Measurements from ENCODE around the gene REX1BD. TPM values are rescaled to one million over a fixed set of nuclear protein-coding genes. Genes with fewer than 3 reads are reported as not detected.

The REX1BD gene
- total and polyA plus RNA-seq, 10 of the 15 experiments (the other 5 are each of a cell fraction or from before 2014, with no cell fraction given), result 1.1 to 101 (median 35.0) TPM

- TF ChIP-seq MEF2B (IDR thresholded peaks at IDR 0.05; ENCODE audit: partially characterized antibody, poor library complexity, severe bottlenecking) (no peak), STAT3 (IDR thresholded peaks at IDR 0.05; ENCODE audit: low read depth, low read length) (no peak), ZBTB4 (CRISPR knock-in tag; IDR thresholded peaks at IDR 0.05) (no peak)
Measured at GRCh38 chr19:18541258-18541991, 47.2 kb upstream of the REX1BD start (continued).

GRCh38 chr19:18541992-18542940, 46.3 kb upstream of the REX1BD start:
- intact Hi-C loops (cut with micrococcal nuclease; ENCODE audit: unreplicated experiment), result loop anchor here (5.0 kb wide), 1 partner anchor 45 kb away; the partner anchor contains the start of gene REX1BD
- TF ChIP-seq RUNX3 (IDR thresholded peaks at IDR 0.05; ENCODE audit: low read length) (peak; percentile 52), NR2F1 (conservative IDR thresholded peaks at IDR 0.05) (0 out of 2 replicates have a peak, but pooled peaks have one; percentile 20), EED (IDR thresholded peaks at IDR 0.05; ENCODE audit: low read depth) (no peak), GATAD2B (conservative IDR thresholded peaks at IDR 0.05; ENCODE audit: low read depth) (0 out of 2 replicates have a peak, but pooled peaks have one; percentile 25), POLR2A (IDR thresholded peaks at IDR 0.05; ENCODE audit: low read depth, low read length) (peak; percentile 6; the same call in 1 of the 2 replicates), IRF3 (IDR thresholded peaks at IDR 0.05) (no peak), MAX (IDR thresholded peaks at IDR 0.05; ENCODE audit: low read depth, low read length) (0 out of 2 replicates have a peak, but pooled peaks have one; percentile 5), YY1 (IDR thresholded peaks at IDR 0.05; ENCODE audit: low read depth, low read length) (peak; percentile 89), PKNOX1 (IDR thresholded peaks at IDR 0.05) (no peak)

More at GRCh38 chr19:18541992-18542940, 46.3 kb upstream of the REX1BD start:
- POLR2A ChIA-PET, result interaction anchor here (0.6 to 1.8 kb wide), 8 partner anchors 14 to 43 kb away, joined by 3 to 6 read pairs (median 6); partner anchors contain the start of genes ELL, KXD1 and UBA52
- Histone ChIP-seq H3K36me3 (ENCODE audit: control insufficient read depth in 2 of 2, insufficient read depth in 2 of 2, low read length in 1 of 2) (peaks cover 5 to 21% of the 10 kb centered on the region in 2 experiments; a peak in 3 of 4 replicates), H3K27me3 (replicated peaks in 1 of 2; ENCODE audit: control insufficient read depth in 2 of 2, insufficient read depth in 2 of 2, low read length in 1 of 2) (no peaks in the 10 kb centered on the region), H3K9me3 (replicated peaks; ENCODE audit: control insufficient read depth, insufficient read depth, low read length) (no peaks in the 10 kb centered on the region), H3K27ac (ENCODE audit: control insufficient read depth, insufficient read depth) (peak overlapping the region; percentile 62), H3K79me2 (ENCODE audit: control insufficient read depth, insufficient read depth, low read length) (peaks cover 14% of the 10 kb centered on the region), H2AFZ (ENCODE audit: control insufficient read depth, low read depth, low read length) (0 out of 2 replicates have a peak overlapping the region, but pooled peaks have one; percentile 4), H3K4me3 (peak overlapping the region; percentile 82; the same call in 1 of the 2 replicates), H3K4me1 (ENCODE audit: control insufficient read depth, insufficient read depth, low read length) (peaks cover 10% of the 10 kb centered on the region), H4K20me1 (ENCODE audit: control insufficient read depth, insufficient read depth) (no peaks in the 10 kb centered on the region), H3K4me2 (ENCODE audit: control insufficient read depth, insufficient read depth) (peak overlapping the region; percentile 98), H3K9ac (ENCODE audit: control insufficient read depth, insufficient read depth, low read length) (peak overlapping the region; percentile 84)
- no TSS peak for BruUV-seq (replicated peaks)
- FAIRE-seq (peak; percentile 78), ATAC-seq (no peak), DNase-seq (ENCODE audit: low read depth, low spot score) (no peak)
- CTCF ChIA-PET, result interaction anchor here (0.8 to 1.4 kb wide), 3 partner anchors 15 to 29 kb away, joined by 3 to 6 read pairs (median 3); partner anchors contain the start of genes KXD1 and UBA52
- SMC1A ChIA-PET (ENCODE audit: uncharacterized antibody, unreplicated experiment), result interaction anchor here (0.8 to 1.1 kb wide), 4 partner anchors 12 to 23 kb away, joined by 4 to 6 read pairs (median 5); partner anchors contain the start of gene KXD1
- in situ Hi-C loops (cut with MboI), result no loop called here
- WGBS (ENCODE audit: insufficient coverage, insufficient replicate concordance, low lambda C conversion rate, missing lambda C conversion rate), result 10% methylated on average over 11 of the region's 11 CpGs
- RAD21 ChIA-PET (ENCODE audit: unreplicated experiment), result interaction anchor here (1.2 kb wide), 2 partner anchors 15 to 22 kb away, joined by 3 to 4 read pairs; partner anchors contain the start of gene KXD1

All from GM12878 (cell line).